Measurements from ENCODE around the gene APOBR. TPM values are rescaled to one million over a fixed set of nuclear protein-coding genes. Genes with fewer than 3 reads are reported as not detected.
"Not testable (repeated sequence)": the region's sequence is repeated elsewhere in the genome, so short reads cannot be mapped to it uniquely, and the experiment has no call there.

Gene APOBR
- total RNA-seq, 1 donor from 2014 or later, result 6.8 TPM

DNA sequence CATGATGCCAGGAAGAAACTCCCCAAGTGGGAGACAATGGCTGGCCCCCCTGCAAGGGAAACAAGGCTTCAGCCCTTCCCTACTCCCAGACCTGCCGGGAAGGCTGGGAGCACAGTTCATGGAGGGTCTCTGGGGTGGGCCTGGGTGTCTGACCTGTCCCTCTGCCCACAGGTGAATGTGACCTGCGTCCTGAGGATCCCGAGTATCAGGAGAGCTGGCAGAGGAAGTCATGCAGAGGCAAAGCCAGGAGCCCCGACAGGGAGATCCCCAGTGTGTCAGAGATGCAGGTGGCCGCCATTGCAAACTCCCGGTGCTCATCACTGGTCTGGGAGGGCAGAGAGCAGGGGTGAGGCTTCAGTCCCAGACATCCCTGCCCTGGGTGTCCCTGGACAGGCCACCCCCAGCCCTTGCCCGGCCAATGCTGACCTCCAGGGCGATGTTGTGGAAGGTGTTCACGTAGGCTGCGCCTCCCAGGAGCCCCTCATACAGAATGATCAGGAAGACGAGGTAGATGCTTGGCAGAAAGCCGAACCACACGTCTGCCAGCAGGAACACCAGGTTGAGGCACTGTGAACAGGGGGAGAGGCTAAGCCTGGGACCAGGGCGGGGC lies 17.0 kb upstream of the APOBR start:
- H3K36me3 Mint-ChIP-seq (ENCODE audit: low read depth, unreplicated experiment), result peaks cover 4% of the 10 kb centered on the region

DNA sequence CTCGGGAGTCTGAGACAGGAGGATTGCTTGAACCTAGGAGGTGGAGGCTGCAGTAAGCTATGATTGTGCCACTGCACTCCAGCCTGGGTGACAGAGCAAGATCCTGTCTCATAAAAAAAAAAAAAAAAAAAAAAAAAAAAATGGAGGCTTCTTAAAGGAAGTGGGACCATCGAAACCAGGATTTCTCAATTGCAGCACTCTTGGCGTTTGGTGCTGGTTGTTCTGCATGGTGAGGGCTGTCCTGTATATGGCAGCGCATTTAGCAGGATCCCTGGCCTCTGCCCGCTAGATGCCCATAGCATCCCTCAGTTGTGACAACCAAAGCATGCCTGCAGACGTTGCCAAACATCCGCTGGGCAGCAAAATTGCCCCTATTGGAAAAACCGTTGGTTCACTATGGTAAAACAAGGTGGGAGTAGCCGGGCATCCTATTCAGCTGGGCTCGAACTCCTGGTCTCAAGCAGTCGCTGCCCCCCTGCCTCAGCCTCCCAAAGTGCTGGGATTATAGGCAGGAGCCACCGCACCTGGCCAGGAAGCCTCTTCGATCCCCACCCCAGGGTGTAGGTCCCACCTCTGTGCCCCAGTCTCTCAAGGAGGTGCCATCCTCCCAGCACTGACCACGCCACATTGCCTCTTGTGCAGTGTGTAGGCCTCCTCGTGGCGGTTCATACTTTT lies 15.8 kb upstream of the APOBR start:
- Mint-ChIP-seq H3K27me3 (ENCODE audit: unreplicated experiment) (peaks cover 2% of the 10 kb centered on the region), H3K27ac (ENCODE audit: unreplicated experiment) (no peak overlapping the region), H3K4me1 (ENCODE audit: unreplicated experiment) (no peaks in the 10 kb centered on the region), H3K9me3 (ENCODE audit: unreplicated experiment) (no peaks in the 10 kb centered on the region), H3K36me3 (ENCODE audit: low read depth, unreplicated experiment) (peaks cover 6% of the 10 kb centered on the region), H3K4me3 (ENCODE audit: unreplicated experiment) (no peak overlapping the region)
- no peak for DNase-seq (ENCODE audit: low spot score)
- TF ChIP-seq, protein P1, sequence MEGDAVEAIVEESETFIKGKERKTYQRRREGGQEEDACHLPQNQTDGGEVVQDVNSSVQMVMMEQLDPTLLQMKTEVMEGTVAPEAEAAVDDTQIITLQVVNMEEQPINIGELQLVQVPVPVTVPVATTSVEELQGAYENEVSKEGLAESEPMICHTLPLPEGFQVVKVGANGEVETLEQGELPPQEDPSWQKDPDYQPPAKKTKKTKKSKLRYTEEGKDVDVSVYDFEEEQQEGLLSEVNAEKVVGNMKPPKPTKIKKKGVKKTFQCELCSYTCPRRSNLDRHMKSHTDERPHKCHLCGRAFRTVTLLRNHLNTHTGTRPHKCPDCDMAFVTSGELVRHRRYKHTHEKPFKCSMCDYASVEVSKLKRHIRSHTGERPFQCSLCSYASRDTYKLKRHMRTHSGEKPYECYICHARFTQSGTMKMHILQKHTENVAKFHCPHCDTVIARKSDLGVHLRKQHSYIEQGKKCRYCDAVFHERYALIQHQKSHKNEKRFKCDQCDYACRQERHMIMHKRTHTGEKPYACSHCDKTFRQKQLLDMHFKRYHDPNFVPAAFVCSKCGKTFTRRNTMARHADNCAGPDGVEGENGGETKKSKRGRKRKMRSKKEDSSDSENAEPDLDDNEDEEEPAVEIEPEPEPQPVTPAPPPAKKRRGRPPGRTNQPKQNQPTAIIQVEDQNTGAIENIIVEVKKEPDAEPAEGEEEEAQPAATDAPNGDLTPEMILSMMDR (IDR thresholded peaks at IDR 0.05; ENCODE audit: unreplicated experiment), result no peak

More for the DNA sequence above, 17.0 kb upstream of the APOBR start:
- no peaks in the 10 kb centered on the region for H3K4me1 Mint-ChIP-seq (ENCODE audit: unreplicated experiment)
- H3K27ac Mint-ChIP-seq (ENCODE audit: unreplicated experiment), result no peak overlapping the region
- TF ChIP-seq, protein P1 (IDR thresholded peaks at IDR 0.05; ENCODE audit: unreplicated experiment), result no peak
- H3K4me3 Mint-ChIP-seq (ENCODE audit: unreplicated experiment), result no peak overlapping the region
- H3K9me3 Mint-ChIP-seq (ENCODE audit: unreplicated experiment), result no peaks in the 10 kb centered on the region
- H3K27me3 Mint-ChIP-seq (ENCODE audit: unreplicated experiment), result peaks cover 4% of the 10 kb centered on the region
- DNase-seq (ENCODE audit: low spot score), result no peak

DNA sequence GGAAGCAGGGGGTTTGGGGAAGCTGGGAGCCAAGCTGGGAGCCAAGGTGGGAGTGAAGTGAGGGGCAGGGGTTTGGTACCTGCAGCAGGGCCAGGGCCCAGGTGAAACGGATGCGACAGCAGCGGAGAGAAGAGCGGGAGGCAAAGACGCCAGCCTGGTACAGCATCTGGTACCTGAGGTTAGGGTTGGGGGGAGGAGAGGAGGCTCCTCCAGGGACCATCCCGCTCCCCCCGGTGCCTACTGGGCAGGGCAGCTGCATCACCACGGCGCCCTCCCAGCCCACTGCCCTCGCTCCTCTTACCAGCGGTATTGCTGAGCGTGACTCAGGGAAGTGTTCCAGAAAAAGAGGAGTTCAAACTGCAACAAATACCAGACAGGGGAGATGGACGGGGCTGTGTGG lies 12.4 kb upstream of the APOBR start:
- Mint-ChIP-seq H3K4me1 (ENCODE audit: unreplicated experiment) (no peaks in the 10 kb centered on the region), H3K36me3 (ENCODE audit: low read depth, unreplicated experiment) (peaks cover 3% of the 10 kb centered on the region), H3K4me3 (ENCODE audit: unreplicated experiment) (no peak overlapping the region), H3K9me3 (ENCODE audit: unreplicated experiment) (no peaks in the 10 kb centered on the region), H3K27me3 (ENCODE audit: unreplicated experiment) (peaks cover 3% of the 10 kb centered on the region), H3K27ac (ENCODE audit: unreplicated experiment) (no peak overlapping the region)
- no peak for DNase-seq (ENCODE audit: low spot score)
- TF ChIP-seq, protein P1 (IDR thresholded peaks at IDR 0.05; ENCODE audit: unreplicated experiment), result no peak

DNA sequence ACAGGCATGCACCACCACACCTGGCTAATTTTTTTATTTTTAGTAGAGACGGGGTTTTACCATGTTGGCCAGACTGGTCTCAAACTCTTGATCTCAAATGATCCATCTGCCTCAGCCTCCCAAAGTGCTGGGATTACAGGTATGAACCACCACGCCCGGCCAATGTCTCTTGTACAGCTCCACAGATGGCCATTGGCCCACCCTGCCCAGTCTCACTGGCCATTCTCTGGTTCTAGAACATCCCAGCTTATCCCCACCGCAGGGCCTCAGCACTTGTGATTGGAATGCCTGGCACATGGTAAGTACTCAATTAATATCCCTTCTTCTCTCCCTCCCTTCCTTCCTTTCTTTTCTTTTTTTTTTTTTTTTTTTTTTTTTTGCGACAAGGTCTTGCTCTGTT lies 11.1 kb upstream of the APOBR start:
- not testable (repeated sequence) for H3K27ac Mint-ChIP-seq (ENCODE audit: unreplicated experiment); H3K4me3 Mint-ChIP-seq (ENCODE audit: unreplicated experiment); DNase-seq (ENCODE audit: low spot score); H3K9me3 Mint-ChIP-seq (ENCODE audit: unreplicated experiment); H3K27me3 Mint-ChIP-seq (ENCODE audit: unreplicated experiment); H3K4me1 Mint-ChIP-seq (ENCODE audit: unreplicated experiment)
- peaks cover 11% of the 10 kb centered on the region for H3K36me3 Mint-ChIP-seq (ENCODE audit: low read depth, unreplicated experiment)

DNA sequence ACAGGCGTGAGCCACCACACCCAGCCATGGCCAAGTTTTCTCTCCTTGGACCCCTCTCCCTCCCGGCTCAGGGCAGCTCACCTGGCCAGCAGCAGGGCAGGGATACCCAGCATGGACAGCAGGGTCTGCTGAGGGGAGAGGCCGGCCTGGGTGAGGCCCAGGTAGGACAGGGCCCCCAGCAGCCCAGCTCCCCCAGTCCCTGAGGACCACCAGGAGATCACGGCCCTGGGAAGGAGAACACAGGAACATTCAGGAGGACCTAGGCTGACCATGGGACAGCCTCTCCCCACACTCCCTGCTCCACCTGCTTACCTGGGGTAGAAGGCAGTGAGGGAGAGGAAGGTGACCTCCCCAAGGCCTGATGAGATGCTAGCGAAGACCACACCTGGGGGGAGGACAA lies 8.2 kb upstream of the APOBR start:
- DNase-seq (ENCODE audit: low spot score), result no peak
- Mint-ChIP-seq H3K4me1 (ENCODE audit: unreplicated experiment) (no peaks in the 10 kb centered on the region), H3K9me3 (ENCODE audit: unreplicated experiment) (no peaks in the 10 kb centered on the region), H3K27ac (ENCODE audit: unreplicated experiment) (no peak overlapping the region), H3K36me3 (ENCODE audit: low read depth, unreplicated experiment) (peaks cover 12% of the 10 kb centered on the region), H3K4me3 (ENCODE audit: unreplicated experiment) (no peak overlapping the region), H3K27me3 (ENCODE audit: unreplicated experiment) (peaks cover 5% of the 10 kb centered on the region)
- TF ChIP-seq, protein P1 (IDR thresholded peaks at IDR 0.05; ENCODE audit: unreplicated experiment), result no peak
